GM21423 (cell line): ENCODE data around the gene INAFM2.

ENCODE experiments used
- ATAC-seq: cut with Tn5 transposase; IDR thresholded peaks from one replicate; pipeline ENCODE4 v1.9.1; 2021; ENCODE audit warnings: mild to moderate bottlenecking, moderate library complexity; ENCODE audit not compliant: unreplicated experiment

Gene INAFM2

GRCh38 chr15:40325700-40326099 lies 2.2 kb downstream of the INAFM2 start:
- ATAC-seq = no peak

DNA sequence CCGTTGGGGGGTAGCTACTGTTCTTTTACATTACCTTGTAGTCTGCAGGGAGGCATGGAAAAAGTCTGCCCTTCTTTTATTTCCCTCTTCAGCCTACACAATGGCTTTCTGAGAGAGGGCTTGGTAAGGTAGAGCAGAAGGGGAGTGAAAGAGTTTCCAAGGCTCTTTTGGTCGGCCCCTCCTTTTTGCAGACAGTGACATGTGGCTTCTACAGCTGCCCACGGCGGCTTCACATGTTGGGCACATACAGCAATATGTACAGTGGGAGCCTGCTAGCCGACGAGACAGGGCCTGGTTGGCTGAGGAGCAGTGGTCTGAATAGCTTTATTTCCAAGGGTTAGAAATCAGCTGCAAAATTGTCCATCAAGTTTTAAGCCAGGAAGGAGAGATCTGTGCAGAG lies 4.0 kb downstream of the INAFM2 start:
- ATAC-seq = no peak

DNA sequence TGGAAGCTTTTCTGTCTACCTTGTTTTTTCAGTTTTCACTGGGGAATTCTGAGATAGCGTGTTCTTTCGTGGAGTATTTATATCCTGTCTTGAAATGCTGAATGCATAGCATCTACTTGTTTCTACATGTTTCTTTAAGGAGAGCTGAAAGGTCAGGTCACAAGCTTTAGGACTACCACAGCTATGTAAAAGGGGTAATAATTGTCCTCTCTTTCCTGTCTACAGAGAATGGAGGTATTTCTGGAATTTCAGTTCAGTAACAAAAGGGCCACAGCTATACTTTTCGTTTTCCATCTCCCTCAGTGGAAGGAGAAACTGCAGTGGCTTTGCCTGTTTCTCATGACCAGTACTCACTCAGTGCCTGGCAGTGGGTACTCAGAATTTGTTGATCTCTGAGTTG lies 4.7 kb downstream of the INAFM2 start:
- no peak for ATAC-seq

DNA sequence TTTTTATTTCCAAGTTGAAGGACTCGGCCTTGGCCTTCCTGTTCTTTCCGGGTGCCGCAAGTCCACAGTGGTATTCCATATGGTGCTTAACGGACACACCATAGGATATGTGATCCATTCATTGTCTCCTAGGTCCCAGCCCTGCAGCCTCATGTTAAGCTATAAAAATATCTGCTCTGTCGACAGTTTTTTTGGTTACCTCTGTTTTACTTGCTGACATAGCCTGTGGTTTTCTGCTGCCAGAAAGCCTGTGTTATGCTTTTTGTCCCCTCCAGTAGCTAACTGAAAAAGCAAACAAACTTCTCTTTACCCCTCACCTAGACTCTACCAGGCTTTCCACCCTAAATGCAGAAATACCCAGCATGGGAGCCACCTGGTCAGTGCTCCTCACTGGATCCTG lies 5.3 kb downstream of the INAFM2 start:
- no peak for ATAC-seq

- ATAC-seq = no peak
These were observed 6.3 kb downstream of the INAFM2 start for GRCh38 chr15:40329804-40330203.

- ATAC-seq = no peak
These were observed 6.9 kb downstream of the INAFM2 start for GRCh38 chr15:40330368-40330836.

GRCh38 chr15:40331026-40331425 lies 7.5 kb downstream of the INAFM2 start:
- no peak for ATAC-seq

GRCh38 chr15:40331637-40332036 lies 8.1 kb downstream of the INAFM2 start:
- no peak for ATAC-seq

DNA sequence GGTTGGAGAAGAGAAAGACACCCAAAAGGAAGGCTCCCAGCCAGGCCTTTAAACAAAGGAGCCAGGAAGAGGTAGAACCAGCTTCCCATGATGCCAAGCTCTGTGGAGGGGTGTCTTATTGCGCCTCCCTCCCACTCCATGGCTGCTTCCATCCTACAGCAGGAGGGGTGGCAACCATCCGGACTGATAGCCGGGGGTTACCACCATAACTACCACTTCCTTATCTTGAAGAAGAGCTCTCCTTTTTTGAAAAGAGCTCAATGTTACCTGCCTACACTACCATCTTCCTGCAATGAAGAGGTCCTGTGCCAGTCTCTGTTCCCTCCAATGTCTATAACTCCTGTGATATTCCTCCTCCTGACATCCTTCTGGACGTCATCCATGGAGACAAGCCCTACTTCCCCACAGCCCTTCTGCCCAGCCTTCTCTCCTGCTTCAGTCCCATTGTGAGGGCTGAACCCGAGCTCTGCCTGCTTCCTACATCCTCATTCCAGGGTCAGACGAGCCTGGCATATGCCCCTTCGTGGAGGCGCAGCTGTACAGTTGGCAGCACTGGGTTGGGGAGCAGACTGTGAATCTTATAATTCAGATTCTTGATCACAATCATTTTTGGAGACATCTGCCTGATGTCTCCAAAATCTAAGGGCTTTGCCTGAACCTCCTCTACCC lies 8.8 kb downstream of the INAFM2 start:
- ATAC-seq = no peak

GRCh38 chr15:40333922-40334492 lies 10.5 kb downstream of the INAFM2 start:
- ATAC-seq = peak; percentile 63

DNA sequence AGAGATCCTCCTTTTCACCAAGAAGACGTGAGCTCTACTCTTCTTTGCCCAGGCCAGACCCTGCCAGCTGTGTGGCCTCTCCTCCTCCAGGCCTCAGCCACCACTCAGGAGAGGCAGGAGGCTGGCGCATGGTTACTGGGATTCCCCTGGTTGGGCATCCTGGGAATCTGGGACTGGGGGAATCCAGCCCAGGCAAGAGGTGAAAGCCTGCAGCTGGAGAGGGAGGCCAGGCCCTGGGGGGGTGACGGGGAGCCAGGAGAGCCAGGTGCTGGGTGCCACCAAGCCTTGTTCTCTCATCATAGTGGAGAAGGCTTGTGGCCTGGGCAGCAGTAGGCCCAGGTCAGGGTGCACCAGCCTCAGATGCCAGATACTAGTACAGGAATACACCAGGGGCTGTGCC lies 11.0 kb downstream of the INAFM2 start:
- ATAC-seq = no peak

GRCh38 chr15:40334941-40335795 lies 11.7 kb downstream of the INAFM2 start:
- ATAC-seq = no peak

- no peak for ATAC-seq
These were observed 12.6 kb downstream of the INAFM2 start for GRCh38 chr15:40335938-40336743.

DNA sequence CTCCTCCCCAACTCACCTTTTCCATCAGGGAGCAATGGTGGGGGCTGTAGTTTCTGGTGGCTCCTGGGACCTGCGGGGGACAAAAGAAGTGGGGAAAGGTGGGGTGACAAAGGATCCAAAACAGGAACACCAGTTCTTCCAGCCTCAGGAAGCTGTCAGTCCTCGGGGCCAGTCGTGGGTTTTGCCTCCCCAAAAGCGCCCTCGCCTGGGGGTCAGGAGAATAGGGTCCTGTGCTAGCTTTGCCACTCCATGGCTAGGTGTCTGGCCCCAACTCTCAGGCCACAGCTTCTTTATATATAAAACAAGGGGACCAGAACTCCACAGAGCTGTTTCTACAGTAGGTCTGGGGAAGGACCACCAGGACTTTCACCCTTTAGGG lies 13.2 kb downstream of the INAFM2 start:
- ATAC-seq = no peak

DNA sequence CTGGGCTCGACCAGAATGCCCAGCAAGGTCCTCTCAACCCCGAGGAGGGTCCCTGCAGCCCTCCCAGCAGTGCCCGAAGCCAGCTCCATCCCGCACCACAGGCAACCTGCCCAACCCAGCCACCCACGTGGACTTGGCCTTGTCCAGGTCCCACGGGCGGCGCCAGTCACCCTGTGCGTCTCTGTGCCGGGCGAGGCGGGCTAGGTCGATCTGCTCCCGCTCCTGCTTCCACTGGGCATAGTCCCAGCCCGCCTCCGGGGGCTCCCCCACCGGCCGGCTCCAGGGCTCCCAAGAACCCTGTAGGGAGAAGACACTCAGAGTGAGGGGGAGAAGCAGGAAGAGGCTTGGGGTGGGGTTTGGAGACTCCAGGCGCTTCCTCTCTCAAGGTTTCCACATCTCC lies 14.1 kb downstream of the INAFM2 start:
- ATAC-seq = no peak

DNA sequence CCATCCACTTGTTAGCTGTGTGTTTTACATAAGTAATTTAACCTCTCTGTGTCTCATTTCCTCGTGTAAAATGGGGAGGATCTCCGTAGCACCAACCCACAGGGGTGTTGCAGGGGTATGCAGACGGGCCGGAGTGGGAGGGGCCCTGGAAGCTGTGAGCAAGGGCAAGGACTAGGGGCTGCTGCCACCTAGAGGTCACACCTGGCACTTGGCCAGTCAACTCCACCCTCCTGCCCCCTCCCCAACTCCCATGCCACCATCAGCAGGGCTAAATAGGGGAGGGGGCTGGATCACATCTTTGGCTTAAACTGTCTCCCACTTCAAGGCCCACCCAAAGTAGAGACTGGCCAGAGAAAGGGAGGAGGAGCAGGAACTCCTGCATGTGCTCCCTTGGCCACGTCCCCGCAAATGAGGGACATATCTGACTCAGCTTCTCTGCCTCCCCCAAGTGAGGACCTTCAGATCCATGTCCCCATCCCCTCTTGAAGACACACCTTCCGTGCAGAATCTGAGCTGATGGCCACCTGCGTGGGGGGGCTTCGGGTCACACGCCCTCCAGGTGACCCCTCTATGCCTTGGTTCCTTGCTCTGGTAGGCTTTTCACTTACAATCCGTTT lies 14.7 kb downstream of the INAFM2 start:
- ATAC-seq = no peak

- no peak for ATAC-seq
These were observed 15.6 kb downstream of the INAFM2 start for GRCh38 chr15:40338921-40339620.

GRCh38 chr15:40339621-40339945 lies 16.1 kb downstream of the INAFM2 start:
- ATAC-seq = no peak

DNA sequence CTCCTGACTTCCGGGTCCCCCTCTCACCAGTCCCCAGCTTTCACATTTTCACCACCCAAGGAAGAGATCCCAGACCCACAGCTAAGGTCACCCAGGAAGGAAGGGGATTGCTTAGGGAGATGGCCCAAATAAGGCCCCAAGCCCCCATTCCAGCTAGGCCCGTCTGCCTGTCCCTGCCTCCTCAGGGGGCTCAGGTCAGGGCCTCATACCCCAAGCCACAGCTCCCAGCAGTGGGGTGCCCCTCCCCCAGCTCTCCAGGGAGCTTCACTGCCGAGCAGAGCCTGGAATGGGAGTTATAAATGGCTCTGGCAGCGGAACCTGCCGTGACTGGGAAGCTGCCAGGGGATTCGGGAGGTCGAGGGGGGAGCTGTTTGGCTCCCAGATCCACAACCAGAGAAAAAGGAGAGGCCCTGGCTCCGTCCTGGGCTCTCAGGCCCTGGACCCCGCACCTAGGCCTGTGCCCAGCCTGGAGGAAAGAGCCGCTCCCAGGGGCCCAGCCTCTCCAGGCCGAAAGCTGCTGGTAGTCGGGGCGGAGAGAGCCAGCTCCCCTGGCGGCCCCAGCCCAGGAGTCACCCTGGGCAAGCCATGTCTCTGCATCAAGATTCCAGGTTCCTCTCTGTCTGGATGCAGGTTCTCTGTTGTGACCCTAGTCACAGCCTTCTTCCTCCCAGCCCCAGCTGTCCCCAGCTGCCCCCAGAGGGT lies 16.7 kb downstream of the INAFM2 start:
- ATAC-seq = no peak
